Measurements from ENCODE around the gene SNRNP35.
"Not testable (repeated sequence)": the region's sequence is repeated elsewhere in the genome, so short reads cannot be mapped to it uniquely, and the experiment has no call there.

Gene SNRNP35

GRCh38 chr12:123489580-123489979 is 31.6 kb downstream of the SNRNP35 start:
- no peak for DNase-seq (ENCODE audit: low read depth)

- DNase-seq (ENCODE audit: low read depth), result no peak
These were observed 32.1 kb downstream of the SNRNP35 start for GRCh38 chr12:123490089-123490488.

- no peak for DNase-seq (ENCODE audit: low read depth)
These were observed 33.1 kb downstream of the SNRNP35 start for GRCh38 chr12:123491056-123491455.

- DNase-seq (ENCODE audit: low read depth), result no peak
These were observed 33.5 kb downstream of the SNRNP35 start for GRCh38 chr12:123491481-123491880.

GRCh38 chr12:123492339-123493039 is 34.5 kb downstream of the SNRNP35 start:
- not testable (repeated sequence) for DNase-seq (ENCODE audit: low read depth)

- DNase-seq (ENCODE audit: low read depth), result no peak
These were observed 36.3 kb downstream of the SNRNP35 start for GRCh38 chr12:123494124-123494851.

- no peak for DNase-seq (ENCODE audit: low read depth)
These were observed 39.1 kb downstream of the SNRNP35 start for GRCh38 chr12:123497065-123497464.

- no peak for DNase-seq (ENCODE audit: low read depth)
These were observed 40.3 kb downstream of the SNRNP35 start for GRCh38 chr12:123498126-123498825.

GRCh38 chr12:123499332-123499731 is 41.4 kb downstream of the SNRNP35 start:
- DNase-seq (ENCODE audit: low read depth), result no peak

GRCh38 chr12:123502163-123502704 is 44.3 kb downstream of the SNRNP35 start:
- DNase-seq (ENCODE audit: low read depth), result no peak

- no peak for DNase-seq (ENCODE audit: low read depth)
These were observed 48.3 kb downstream of the SNRNP35 start for GRCh38 chr12:123506059-123506842.

- no peak for DNase-seq (ENCODE audit: low read depth)
These were observed 48.9 kb downstream of the SNRNP35 start for GRCh38 chr12:123506843-123507236.

- no peak for DNase-seq (ENCODE audit: low read depth)
These were observed 55.1 kb downstream of the SNRNP35 start for GRCh38 chr12:123512838-123513665.

- DNase-seq (ENCODE audit: low read depth), result no peak
These were observed 55.9 kb downstream of the SNRNP35 start for GRCh38 chr12:123513805-123514204.

- not testable (repeated sequence) for DNase-seq (ENCODE audit: low read depth)
These were observed 56.8 kb downstream of the SNRNP35 start for GRCh38 chr12:123514582-123515221.

- DNase-seq (ENCODE audit: low read depth), result no peak
These were observed 58.4 kb downstream of the SNRNP35 start for GRCh38 chr12:123516216-123516780.
